ENCODE results near the gene RCBTB2.
A peak's percentile ranks its signal among the peaks of the same experiment; 100 is the strongest.

Gene RCBTB2

DNA sequence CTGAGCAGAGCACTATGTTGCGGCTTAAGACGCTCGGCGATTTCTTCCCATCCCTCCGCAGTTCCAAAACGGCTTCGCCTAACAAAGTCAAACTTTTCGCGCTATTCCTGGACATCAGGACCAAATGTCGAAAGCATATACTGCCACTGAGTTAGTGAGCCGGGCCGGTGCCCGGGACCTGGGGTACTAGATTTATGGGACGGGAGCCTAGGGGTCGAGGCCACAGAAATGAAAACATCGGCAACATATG, 699 bp downstream of the RCBTB2 start:
- no peak overlapping the region for H4K8ac ChIP-seq (ENCODE audit: low read depth, low read length)
- no peaks in the 10 kb centered on the region for H3K79me1 ChIP-seq (ENCODE audit: low read depth, low read length)
- H4K91ac ChIP-seq (ENCODE audit: low read depth, low read length, poor library complexity), result no peak overlapping the region
- no peak overlapping the region for H2AK5ac ChIP-seq (ENCODE audit: low read depth, low read length)
- H3K4ac ChIP-seq (ENCODE audit: low read length), result no peak overlapping the region
- H2AFZ ChIP-seq (ENCODE audit: low read length), result peak overlapping the region; percentile 98
- peak overlapping the region; percentile 82 for H3K23ac ChIP-seq (ENCODE audit: low read depth, low read length, poor library complexity)
- peak overlapping the region; percentile 77 to 79 for H3K4me3 ChIP-seq (ENCODE audit: low read length in 2 of 2)
- no peaks in the 10 kb centered on the region for H3K36me3 ChIP-seq (replicated peaks in 1 of 2; ENCODE audit: control insufficient read depth in 2 of 2, insufficient read depth in 2 of 2, low read length in 2 of 2)
- H3K18ac ChIP-seq (ENCODE audit: low read length), result peak overlapping the region; percentile 98
- peak overlapping the region; percentile 90 for H3K9ac ChIP-seq (ENCODE audit: low read depth, low read length, poor library complexity)
- peaks cover 0 to 9% of the 10 kb centered on the region in 2 donors for H3K4me1 ChIP-seq (ENCODE audit: control insufficient read depth in 2 of 2, insufficient read depth in 1 of 2, low read depth in 1 of 2, low read length in 2 of 2)
- H2BK5ac ChIP-seq (ENCODE audit: low read length), result no peak overlapping the region
- H3K14ac ChIP-seq (ENCODE audit: low read length), result peak overlapping the region; percentile 77
- H3K27me3 ChIP-seq (ENCODE audit: control insufficient read depth in 3 of 3, insufficient read depth in 3 of 3, low read depth in 1 of 3, low read length in 3 of 3), result peaks cover 0 to 6% (median 0%) of the 10 kb centered on the region in 3 experiments
- no peak overlapping the region for H2BK15ac ChIP-seq (ENCODE audit: low read length)
- no peak overlapping the region for H2BK120ac ChIP-seq (ENCODE audit: low read depth, low read length)
- H2BK12ac ChIP-seq (ENCODE audit: low read length), result no peak overlapping the region
- WGBS, 2 donors (ENCODE audit: extremely low coverage in 2 of 2, insufficient read length in 2 of 2, insufficient replicate concordance in 1 of 2), result no CpG with 5 or more reads among the region's 16 CpGs
- no peak for DNase-seq (ENCODE audit: low spot score)
- no peaks in the 10 kb centered on the region for H3K9me3 ChIP-seq (replicated peaks in 1 of 2; ENCODE audit: control insufficient read depth in 2 of 2, insufficient read depth in 1 of 2, low read depth in 1 of 2, low read length in 2 of 2)
- H3K27ac ChIP-seq (replicated peaks; ENCODE audit: low read length), result peak overlapping the region; percentile 41
- peak overlapping the region; percentile 75 for H3K4me2 ChIP-seq (ENCODE audit: insufficient read depth, low read length, poor library complexity, severe bottlenecking)

DNA sequence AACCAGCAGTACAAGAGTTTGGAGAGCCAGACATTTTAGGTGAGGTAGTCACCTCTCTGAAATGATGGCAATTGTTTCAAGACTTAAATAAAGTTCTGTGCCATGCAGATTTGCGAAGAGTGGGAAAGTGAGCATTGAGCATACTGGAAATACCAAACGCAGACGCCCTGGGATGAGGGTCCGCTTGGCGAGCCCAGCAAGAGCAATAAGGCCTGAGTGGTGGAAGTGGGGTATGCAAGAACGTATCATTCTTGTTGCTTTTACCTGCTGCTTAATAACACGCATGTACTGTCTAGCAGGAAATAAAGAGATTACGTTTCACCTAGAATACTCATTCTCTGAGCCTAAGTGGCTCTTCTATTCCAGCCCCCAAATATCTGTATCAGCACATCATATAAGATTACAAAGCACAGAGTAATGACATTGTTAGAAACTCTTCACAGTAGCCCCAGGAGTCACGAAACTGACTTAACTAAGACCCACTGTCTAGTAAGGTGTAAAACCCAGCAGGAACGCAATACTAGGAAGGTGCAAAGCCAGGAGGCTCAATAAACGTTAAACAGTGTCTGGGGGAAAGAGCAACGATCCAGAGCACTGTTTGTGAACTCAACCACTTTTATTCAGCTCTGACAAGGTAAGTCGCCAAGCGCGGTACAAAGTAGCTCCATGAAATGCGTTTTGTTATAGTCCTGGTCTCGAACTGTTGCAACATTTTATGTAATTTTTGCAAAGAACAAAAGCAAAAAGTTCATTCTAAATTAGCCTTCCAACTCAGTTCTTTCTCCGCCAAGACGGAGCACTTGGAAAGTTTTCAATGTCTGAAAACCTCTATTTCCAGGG, 1.2 kb downstream of the RCBTB2 start:
- H3K27me3 ChIP-seq (ENCODE audit: control insufficient read depth in 3 of 3, insufficient read depth in 3 of 3, low read depth in 1 of 3, low read length in 3 of 3), result peaks cover 0 to 4% (median 0%) of the 10 kb centered on the region in 3 experiments
- no peak overlapping the region for H4K8ac ChIP-seq (ENCODE audit: low read depth, low read length)
- peak overlapping the region; percentile 98 for H2AFZ ChIP-seq (ENCODE audit: low read length)
- H3K4me2 ChIP-seq (ENCODE audit: insufficient read depth, low read length, poor library complexity, severe bottlenecking), result peak overlapping the region; percentile 75
- peak overlapping the region; percentile 77 to 79 for H3K4me3 ChIP-seq (ENCODE audit: low read length in 2 of 2)
- no peak overlapping the region for H3K18ac ChIP-seq (ENCODE audit: low read length)
- H3K36me3 ChIP-seq (replicated peaks in 1 of 2; ENCODE audit: control insufficient read depth in 2 of 2, insufficient read depth in 2 of 2, low read length in 2 of 2), result no peaks in the 10 kb centered on the region
- no peak overlapping the region for H2BK120ac ChIP-seq (ENCODE audit: low read depth, low read length)
- H2BK15ac ChIP-seq (ENCODE audit: low read length), result no peak overlapping the region
- no peak overlapping the region for H2AK5ac ChIP-seq (ENCODE audit: low read depth, low read length)
- no peak overlapping the region for H3K14ac ChIP-seq (ENCODE audit: low read length)
- no peaks in the 10 kb centered on the region for H3K79me1 ChIP-seq (ENCODE audit: low read depth, low read length)
- no peak overlapping the region for H3K4ac ChIP-seq (ENCODE audit: low read length)
- no peak overlapping the region for H3K27ac ChIP-seq (replicated peaks; ENCODE audit: low read length)
- H3K23ac ChIP-seq (ENCODE audit: low read depth, low read length, poor library complexity), result no peak overlapping the region
- no peak overlapping the region for H4K91ac ChIP-seq (ENCODE audit: low read depth, low read length, poor library complexity)
- no peak overlapping the region for H2BK5ac ChIP-seq (ENCODE audit: low read length)
- H3K4me1 ChIP-seq (ENCODE audit: control insufficient read depth in 2 of 2, insufficient read depth in 1 of 2, low read depth in 1 of 2, low read length in 2 of 2), result peaks cover 0 to 9% of the 10 kb centered on the region in 2 donors
- no peak overlapping the region for H3K9ac ChIP-seq (ENCODE audit: low read depth, low read length, poor library complexity)
- no peak for DNase-seq (ENCODE audit: low spot score)
- no peaks in the 10 kb centered on the region for H3K9me3 ChIP-seq (replicated peaks in 1 of 2; ENCODE audit: control insufficient read depth in 2 of 2, insufficient read depth in 1 of 2, low read depth in 1 of 2, low read length in 2 of 2)
- no CpG with 5 or more reads among the region's 19 CpGs for WGBS, 2 donors (ENCODE audit: extremely low coverage in 2 of 2, insufficient read length in 2 of 2, insufficient replicate concordance in 1 of 2)
- no peak overlapping the region for H2BK12ac ChIP-seq (ENCODE audit: low read length)

- no CpG with 5 or more reads among the region's 6 CpGs for WGBS, 2 donors (ENCODE audit: extremely low coverage in 2 of 2, insufficient read length in 2 of 2, insufficient replicate concordance in 1 of 2)
- Histone ChIP-seq H2BK15ac (ENCODE audit: low read length) (no peak overlapping the region), H3K18ac (ENCODE audit: low read length) (no peak overlapping the region), H4K8ac (ENCODE audit: low read depth, low read length) (no peak overlapping the region), H3K36me3 (replicated peaks in 1 of 2; ENCODE audit: control insufficient read depth in 2 of 2, insufficient read depth in 2 of 2, low read length in 2 of 2) (no peaks in the 10 kb centered on the region), H3K79me1 (ENCODE audit: low read depth, low read length) (no peaks in the 10 kb centered on the region), H3K4ac (ENCODE audit: low read length) (no peak overlapping the region), H2BK12ac (ENCODE audit: low read length) (no peak overlapping the region), H4K91ac (ENCODE audit: low read depth, low read length, poor library complexity) (no peak overlapping the region), H3K27ac (replicated peaks; ENCODE audit: low read length) (no peak overlapping the region), H2BK120ac (ENCODE audit: low read depth, low read length) (no peak overlapping the region), H3K9ac (ENCODE audit: low read depth, low read length, poor library complexity) (no peak overlapping the region), H2AFZ (ENCODE audit: low read length) (no peak overlapping the region), H3K4me1 (ENCODE audit: control insufficient read depth in 2 of 2, insufficient read depth in 1 of 2, low read depth in 1 of 2, low read length in 2 of 2) (peaks cover 0 to 9% of the 10 kb centered on the region in 2 donors), H3K14ac (ENCODE audit: low read length) (no peak overlapping the region), H3K23ac (ENCODE audit: low read depth, low read length, poor library complexity) (no peak overlapping the region), H3K27me3 (ENCODE audit: control insufficient read depth in 3 of 3, insufficient read depth in 3 of 3, low read depth in 1 of 3, low read length in 3 of 3) (peaks cover 0 to 3% (median 0%) of the 10 kb centered on the region in 3 experiments), H3K4me3 (ENCODE audit: low read length in 2 of 2) (no peak overlapping the region), H2BK5ac (ENCODE audit: low read length) (no peak overlapping the region), H2AK5ac (ENCODE audit: low read depth, low read length) (no peak overlapping the region), H3K9me3 (replicated peaks in 1 of 2; ENCODE audit: control insufficient read depth in 2 of 2, insufficient read depth in 1 of 2, low read depth in 1 of 2, low read length in 2 of 2) (no peaks in the 10 kb centered on the region), H3K4me2 (ENCODE audit: insufficient read depth, low read length, poor library complexity, severe bottlenecking) (no peak overlapping the region)
- no peak for DNase-seq (ENCODE audit: low spot score)
These were observed 2.0 kb downstream of the RCBTB2 start for GRCh38 chr13:48530833-48531232.

- Histone ChIP-seq H3K9ac (ENCODE audit: low read depth, low read length, poor library complexity) (no peak overlapping the region), H4K8ac (ENCODE audit: low read depth, low read length) (no peak overlapping the region), H3K4me3 (ENCODE audit: low read length in 2 of 2) (no peak overlapping the region), H3K4me1 (ENCODE audit: control insufficient read depth in 2 of 2, insufficient read depth in 1 of 2, low read depth in 1 of 2, low read length in 2 of 2) (peaks cover 0 to 8% of the 10 kb centered on the region in 2 donors), H2BK15ac (ENCODE audit: low read length) (no peak overlapping the region), H3K36me3 (replicated peaks in 1 of 2; ENCODE audit: control insufficient read depth in 2 of 2, insufficient read depth in 2 of 2, low read length in 2 of 2) (no peaks in the 10 kb centered on the region), H3K9me3 (replicated peaks in 1 of 2; ENCODE audit: control insufficient read depth in 2 of 2, insufficient read depth in 1 of 2, low read depth in 1 of 2, low read length in 2 of 2) (no peaks in the 10 kb centered on the region), H3K14ac (ENCODE audit: low read length) (no peak overlapping the region), H3K23ac (ENCODE audit: low read depth, low read length, poor library complexity) (no peak overlapping the region), H2BK12ac (ENCODE audit: low read length) (no peak overlapping the region), H3K79me1 (ENCODE audit: low read depth, low read length) (no peaks in the 10 kb centered on the region), H2AK5ac (ENCODE audit: low read depth, low read length) (no peak overlapping the region), H2BK120ac (ENCODE audit: low read depth, low read length) (no peak overlapping the region), H3K27ac (replicated peaks; ENCODE audit: low read length) (no peak overlapping the region), H2AFZ (ENCODE audit: low read length) (no peak overlapping the region), H3K27me3 (ENCODE audit: control insufficient read depth in 3 of 3, insufficient read depth in 3 of 3, low read depth in 1 of 3, low read length in 3 of 3) (no peaks in the 10 kb centered on the region), H4K91ac (ENCODE audit: low read depth, low read length, poor library complexity) (no peak overlapping the region), H2BK5ac (ENCODE audit: low read length) (no peak overlapping the region), H3K18ac (ENCODE audit: low read length) (no peak overlapping the region), H3K4me2 (ENCODE audit: insufficient read depth, low read length, poor library complexity, severe bottlenecking) (no peak overlapping the region), H3K4ac (ENCODE audit: low read length) (no peak overlapping the region)
- no CpG with 5 or more reads among the region's 3 CpGs for WGBS, 2 donors (ENCODE audit: extremely low coverage in 2 of 2, insufficient read length in 2 of 2, insufficient replicate concordance in 1 of 2)
- DNase-seq (ENCODE audit: low spot score), result no peak
These were observed 4.2 kb downstream of the RCBTB2 start for GRCh38 chr13:48528720-48529119.

Measured in neuronal stem cell (in vitro differentiated cells).